Measurements from ENCODE around the gene GH2.
A peak's percentile ranks its signal among the peaks of the same experiment; 100 is the strongest.

The GH2 gene

DNA sequence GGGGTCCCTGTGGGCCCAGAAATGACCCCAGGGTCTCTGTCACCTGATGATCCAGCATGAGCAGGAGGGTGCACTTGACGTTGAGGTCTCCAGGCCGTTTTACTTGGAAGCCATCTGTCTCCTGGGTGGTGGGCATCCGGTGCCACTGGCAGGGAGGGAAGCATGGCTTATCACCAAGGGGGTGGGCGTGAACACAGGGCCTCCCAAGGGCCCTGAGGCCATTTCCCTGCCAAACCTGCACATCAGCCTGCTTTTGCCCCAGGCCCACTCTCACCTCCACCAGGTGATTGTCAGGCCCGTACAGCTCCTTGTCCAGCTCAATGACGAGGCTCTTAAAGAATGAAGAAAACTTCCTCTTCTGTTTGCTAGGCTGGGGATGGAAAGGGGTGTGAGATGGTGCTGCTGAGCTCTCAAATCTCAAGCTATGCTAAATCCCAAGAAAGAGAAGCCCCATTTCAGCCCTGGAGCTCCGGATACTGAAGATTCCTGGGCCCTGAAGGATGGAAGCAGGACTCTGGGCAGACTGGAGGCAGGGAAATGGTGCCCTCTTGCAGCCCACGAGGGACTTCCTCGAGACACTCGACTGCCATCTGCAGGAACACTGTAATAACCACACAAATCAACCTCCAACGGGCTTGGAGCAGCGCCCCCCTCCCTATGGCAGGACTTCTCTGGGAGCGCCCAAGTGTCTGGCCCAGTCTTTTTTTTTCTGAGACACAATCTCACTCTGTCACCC is 47.1 kb downstream of the GH2 start:
- TF ChIP-seq EP300 (IDR thresholded peaks at IDR 0.05; ENCODE audit: borderline replicate concordance) (no peak), NFIC (IDR thresholded peaks at IDR 0.05) (no peak), RAD21 (IDR thresholded peaks at IDR 0.05; ENCODE audit: low read depth) (peak; percentile 49)
- TF ChIP-seq, protein P1, sequence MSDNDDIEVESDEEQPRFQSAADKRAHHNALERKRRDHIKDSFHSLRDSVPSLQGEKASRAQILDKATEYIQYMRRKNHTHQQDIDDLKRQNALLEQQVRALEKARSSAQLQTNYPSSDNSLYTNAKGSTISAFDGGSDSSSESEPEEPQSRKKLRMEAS (IDR thresholded peaks at IDR 0.05): peak; percentile 39; the same call in 1 of the 2 replicates

DNA sequence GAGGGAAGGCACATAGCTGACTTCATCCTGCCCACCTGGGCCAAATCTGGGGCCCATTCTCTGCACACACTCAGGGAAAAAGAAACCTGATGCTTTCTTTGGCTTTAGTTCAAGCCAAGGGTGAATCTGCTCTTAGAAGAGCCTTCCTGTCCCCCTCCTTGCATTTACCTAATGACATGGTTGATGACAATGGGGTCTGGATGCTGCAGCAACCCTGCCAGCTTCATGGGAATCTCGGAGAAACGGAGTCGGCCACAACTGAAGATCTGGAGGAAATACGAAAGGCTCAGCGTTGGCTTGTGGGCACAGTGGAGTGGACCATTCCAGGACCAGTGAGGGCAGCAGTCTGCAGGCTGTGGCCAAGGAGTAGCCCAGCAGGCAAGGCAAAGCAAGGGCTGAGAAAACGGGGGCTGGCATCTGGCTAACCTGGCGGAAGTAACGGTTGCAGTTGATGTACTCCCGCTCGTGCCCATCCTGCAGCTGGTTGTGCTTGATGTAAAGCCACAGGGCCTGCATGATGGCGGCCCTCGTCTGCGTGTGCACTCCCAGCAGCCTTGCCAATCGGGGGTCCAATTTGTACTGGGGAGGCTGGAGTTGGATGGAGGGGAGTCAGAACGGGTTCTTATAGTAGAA is 47.9 kb downstream of the GH2 start:
- TF ChIP-seq, protein P1 (IDR thresholded peaks at IDR 0.05): no peak
- no peak for TF ChIP-seq ZBTB7A (IDR thresholded peaks at IDR 0.05; ENCODE audit: low read depth)
- no peak for TF ChIP-seq YY1 (IDR thresholded peaks at IDR 0.05; ENCODE audit: low read depth)
- no peak for TF ChIP-seq NFIC (IDR thresholded peaks at IDR 0.05)
- TF ChIP-seq EP300 (IDR thresholded peaks at IDR 0.05; ENCODE audit: borderline replicate concordance): no peak
- TF ChIP-seq CEBPB (IDR thresholded peaks at IDR 0.05): no peak

DNA sequence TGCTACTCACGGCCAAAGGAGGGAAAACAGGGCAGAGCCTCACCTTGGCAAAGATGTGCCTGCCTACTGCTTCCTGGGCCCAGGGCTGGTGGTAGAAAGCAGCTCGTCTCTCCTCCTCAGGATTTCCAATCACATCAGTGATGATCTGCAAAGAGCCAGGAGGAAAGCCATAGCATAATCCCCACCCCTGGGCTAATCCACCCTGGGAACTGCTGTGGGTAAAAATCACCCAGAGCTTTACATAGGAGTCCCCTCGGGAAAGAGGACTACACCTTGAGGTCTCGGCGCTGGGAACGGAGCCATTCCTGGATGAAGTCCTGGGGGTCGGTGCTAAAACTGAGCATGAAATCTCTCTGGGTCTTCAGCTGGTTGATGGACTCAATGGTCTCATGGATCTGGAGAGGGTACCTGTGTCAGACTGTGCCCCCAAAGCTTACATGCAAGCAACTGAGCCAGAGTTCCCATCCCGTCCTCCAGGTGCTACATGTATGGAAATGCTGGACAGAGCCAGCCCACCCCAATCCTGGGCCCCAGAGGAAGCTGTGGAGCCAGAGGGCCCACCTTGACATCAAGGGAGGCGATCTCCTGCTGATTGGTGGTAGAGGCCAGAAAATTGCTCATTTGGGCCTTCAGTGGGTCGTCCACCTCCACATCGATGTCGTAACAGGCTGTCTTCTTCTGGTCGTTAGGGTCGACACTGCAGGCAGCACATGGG is 48.6 kb downstream of the GH2 start:
- TF ChIP-seq CREB1 (IDR thresholded peaks at IDR 0.05; ENCODE audit: low read depth): no peak
- TF ChIP-seq EP300 (IDR thresholded peaks at IDR 0.05; ENCODE audit: borderline replicate concordance): no peak
- TF ChIP-seq ZBTB7A (IDR thresholded peaks at IDR 0.05; ENCODE audit: low read depth): no peak
- TF ChIP-seq CEBPB (IDR thresholded peaks at IDR 0.05): no peak
- TF ChIP-seq, protein P1 (IDR thresholded peaks at IDR 0.05): no peak
- TF ChIP-seq TAF1 (IDR thresholded peaks at IDR 0.05; ENCODE audit: low read depth): no peak
- TF ChIP-seq FOXM1 (IDR thresholded peaks at IDR 0.05; ENCODE audit: borderline replicate concordance, low read depth): no peak
- no peak for TF ChIP-seq NFIC (IDR thresholded peaks at IDR 0.05)
- no peak for TF ChIP-seq EGR1 (IDR thresholded peaks at IDR 0.05)
- TF ChIP-seq, protein P2, sequence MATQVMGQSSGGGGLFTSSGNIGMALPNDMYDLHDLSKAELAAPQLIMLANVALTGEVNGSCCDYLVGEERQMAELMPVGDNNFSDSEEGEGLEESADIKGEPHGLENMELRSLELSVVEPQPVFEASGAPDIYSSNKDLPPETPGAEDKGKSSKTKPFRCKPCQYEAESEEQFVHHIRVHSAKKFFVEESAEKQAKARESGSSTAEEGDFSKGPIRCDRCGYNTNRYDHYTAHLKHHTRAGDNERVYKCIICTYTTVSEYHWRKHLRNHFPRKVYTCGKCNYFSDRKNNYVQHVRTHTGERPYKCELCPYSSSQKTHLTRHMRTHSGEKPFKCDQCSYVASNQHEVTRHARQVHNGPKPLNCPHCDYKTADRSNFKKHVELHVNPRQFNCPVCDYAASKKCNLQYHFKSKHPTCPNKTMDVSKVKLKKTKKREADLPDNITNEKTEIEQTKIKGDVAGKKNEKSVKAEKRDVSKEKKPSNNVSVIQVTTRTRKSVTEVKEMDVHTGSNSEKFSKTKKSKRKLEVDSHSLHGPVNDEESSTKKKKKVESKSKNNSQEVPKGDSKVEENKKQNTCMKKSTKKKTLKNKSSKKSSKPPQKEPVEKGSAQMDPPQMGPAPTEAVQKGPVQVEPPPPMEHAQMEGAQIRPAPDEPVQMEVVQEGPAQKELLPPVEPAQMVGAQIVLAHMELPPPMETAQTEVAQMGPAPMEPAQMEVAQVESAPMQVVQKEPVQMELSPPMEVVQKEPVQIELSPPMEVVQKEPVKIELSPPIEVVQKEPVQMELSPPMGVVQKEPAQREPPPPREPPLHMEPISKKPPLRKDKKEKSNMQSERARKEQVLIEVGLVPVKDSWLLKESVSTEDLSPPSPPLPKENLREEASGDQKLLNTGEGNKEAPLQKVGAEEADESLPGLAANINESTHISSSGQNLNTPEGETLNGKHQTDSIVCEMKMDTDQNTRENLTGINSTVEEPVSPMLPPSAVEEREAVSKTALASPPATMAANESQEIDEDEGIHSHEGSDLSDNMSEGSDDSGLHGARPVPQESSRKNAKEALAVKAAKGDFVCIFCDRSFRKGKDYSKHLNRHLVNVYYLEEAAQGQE (IDR thresholded peaks at IDR 0.05; ENCODE audit: low read depth): no peak
- no peak for TF ChIP-seq RAD21 (IDR thresholded peaks at IDR 0.05; ENCODE audit: low read depth)
- TF ChIP-seq TEAD4 (IDR thresholded peaks at IDR 0.05): no peak
- TF ChIP-seq, protein P3, sequence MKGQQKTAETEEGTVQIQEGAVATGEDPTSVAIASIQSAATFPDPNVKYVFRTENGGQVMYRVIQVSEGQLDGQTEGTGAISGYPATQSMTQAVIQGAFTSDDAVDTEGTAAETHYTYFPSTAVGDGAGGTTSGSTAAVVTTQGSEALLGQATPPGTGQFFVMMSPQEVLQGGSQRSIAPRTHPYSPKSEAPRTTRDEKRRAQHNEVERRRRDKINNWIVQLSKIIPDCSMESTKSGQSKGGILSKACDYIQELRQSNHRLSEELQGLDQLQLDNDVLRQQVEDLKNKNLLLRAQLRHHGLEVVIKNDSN (IDR thresholded peaks at IDR 0.05): no peak
- no peak for TF ChIP-seq YY1 (IDR thresholded peaks at IDR 0.05; ENCODE audit: low read depth)
- no peak for TF ChIP-seq TCF12 (IDR thresholded peaks at IDR 0.05; ENCODE audit: low read depth)

DNA sequence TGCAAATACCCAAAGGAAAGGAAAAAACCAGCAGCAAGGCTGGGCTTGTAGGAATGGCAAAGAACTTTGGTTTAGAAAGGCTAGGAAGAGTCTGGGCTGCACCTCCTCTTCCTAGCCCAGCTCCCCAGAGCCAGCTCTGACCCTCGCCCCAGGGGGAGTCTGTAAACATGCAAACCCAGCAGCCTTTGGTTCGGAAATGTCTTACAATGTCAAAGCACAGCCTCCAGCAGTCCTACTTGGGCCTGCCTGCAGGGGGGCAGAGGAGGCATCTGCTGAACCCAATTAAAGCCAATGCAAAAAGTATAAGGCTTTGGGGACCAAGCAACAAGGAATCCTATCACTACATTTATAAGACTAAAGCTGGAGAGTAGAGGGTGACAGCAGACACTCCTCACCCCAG is 49.3 kb downstream of the GH2 start:
- TF ChIP-seq, protein P2 (IDR thresholded peaks at IDR 0.05; ENCODE audit: low read depth): no peak
- TF ChIP-seq CREB1 (IDR thresholded peaks at IDR 0.05; ENCODE audit: low read depth) (no peak), TCF12 (IDR thresholded peaks at IDR 0.05; ENCODE audit: low read depth) (no peak), FOXM1 (IDR thresholded peaks at IDR 0.05; ENCODE audit: borderline replicate concordance, low read depth) (no peak), EGR1 (IDR thresholded peaks at IDR 0.05) (no peak), YY1 (IDR thresholded peaks at IDR 0.05; ENCODE audit: low read depth) (no peak), EP300 (IDR thresholded peaks at IDR 0.05; ENCODE audit: borderline replicate concordance) (no peak), RAD21 (IDR thresholded peaks at IDR 0.05; ENCODE audit: low read depth) (no peak), ZBTB7A (IDR thresholded peaks at IDR 0.05; ENCODE audit: low read depth) (no peak), NFIC (IDR thresholded peaks at IDR 0.05) (no peak), TAF1 (IDR thresholded peaks at IDR 0.05; ENCODE audit: low read depth) (no peak), TEAD4 (IDR thresholded peaks at IDR 0.05) (no peak)
- TF ChIP-seq, protein P3 (IDR thresholded peaks at IDR 0.05): no peak
- TF ChIP-seq, protein P1 (IDR thresholded peaks at IDR 0.05): no peak

DNA sequence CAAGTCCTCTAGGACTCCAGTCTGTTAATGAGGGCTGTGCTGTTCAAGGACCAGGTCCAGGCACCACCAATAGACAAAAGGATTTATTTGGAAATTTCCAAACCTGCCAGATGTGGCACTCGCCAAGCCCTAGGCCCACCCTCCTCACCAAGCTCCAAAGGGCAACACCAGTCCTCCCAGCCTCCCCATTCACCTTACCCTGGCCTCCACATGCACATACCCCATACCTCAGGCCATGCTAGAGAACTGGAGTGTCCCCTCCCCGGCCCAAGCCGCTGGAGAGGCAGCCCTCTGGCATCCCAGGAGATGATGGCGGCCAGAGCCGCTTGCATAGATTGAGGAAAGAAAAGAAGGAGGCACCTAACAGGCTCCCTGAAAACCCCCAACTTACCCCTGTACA is 49.7 kb downstream of the GH2 start:
- TF ChIP-seq CEBPB (IDR thresholded peaks at IDR 0.05) (no peak), EP300 (IDR thresholded peaks at IDR 0.05; ENCODE audit: borderline replicate concordance) (no peak), CREB1 (IDR thresholded peaks at IDR 0.05; ENCODE audit: low read depth) (no peak), EGR1 (IDR thresholded peaks at IDR 0.05) (no peak), TAF1 (IDR thresholded peaks at IDR 0.05; ENCODE audit: low read depth) (no peak), TCF12 (IDR thresholded peaks at IDR 0.05; ENCODE audit: low read depth) (no peak), NFIC (IDR thresholded peaks at IDR 0.05) (no peak)
- TF ChIP-seq, protein P2 (IDR thresholded peaks at IDR 0.05; ENCODE audit: low read depth): no peak

Measured in Ishikawa (cell line).